T-helper 2 cell treated with Interferon-gamma antibody and Interleukin-4, amounts not matched to agents 5 μg/mL and 100 μg/mL, for 36 hours (primary cell): ENCODE results near the gene SOCS6.

ENCODE experiments used
- DNase-seq: peaks from one replicate; pipeline ENCODE4 v3.0.0; 2021; ENCODE audit warnings: low spot score
- H3K27ac Mint-ChIP-seq: one replicate; pipeline ENCODE4 v1.8.0; 2021; ENCODE audit warnings: mild to moderate bottlenecking, mixed read lengths
- H3K27me3 Mint-ChIP-seq: one replicate; pipeline ENCODE4 v1.8.0; 2021; ENCODE audit warnings: low read depth, mixed read lengths
- H3K36me3 Mint-ChIP-seq: one replicate; pipeline ENCODE4 v1.8.0; 2021; ENCODE audit warnings: low read depth, mixed read lengths
- H3K4me1 Mint-ChIP-seq: one replicate; pipeline ENCODE4 v1.8.0; 2021; ENCODE audit warnings: low read depth, mixed read lengths
- H3K4me3 Mint-ChIP-seq: one replicate; pipeline ENCODE4 v1.8.0; 2022; ENCODE audit warnings: mild to moderate bottlenecking, moderate library complexity, mixed read lengths
- H3K9me3 Mint-ChIP-seq: one replicate; pipeline ENCODE4 v1.8.0; 2021; ENCODE audit warnings: mixed read lengths

Gene SOCS6

DNA sequence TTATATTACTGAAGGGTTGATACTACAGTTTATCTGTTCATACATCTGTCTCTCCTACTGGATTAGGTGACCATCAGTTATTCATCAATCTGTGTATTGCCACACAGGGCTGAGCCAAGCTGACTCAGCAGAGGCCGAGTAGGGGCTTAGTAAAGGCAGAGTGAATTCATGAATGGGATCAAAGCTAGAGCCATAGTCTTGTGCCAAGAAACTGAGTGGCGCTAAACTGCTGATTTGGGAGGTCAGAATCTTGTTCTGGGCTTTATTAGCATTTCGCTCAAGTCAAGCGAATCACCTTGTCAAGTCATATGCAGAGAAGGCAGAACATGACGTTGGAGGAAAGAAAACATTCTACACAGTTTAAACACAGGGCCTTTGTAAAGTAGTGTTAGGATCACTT, 34.1 kb downstream of the SOCS6 start:
- Mint-ChIP-seq H3K27ac (no peak overlapping the region), H3K9me3 (no peaks in the 10 kb centered on the region), H3K4me1 (no peaks in the 10 kb centered on the region), H3K36me3 (no peaks in the 10 kb centered on the region), H3K27me3 (no peaks in the 10 kb centered on the region), H3K4me3 (no peak overlapping the region)
- DNase-seq, result no peak

GRCh38 chr18:70324897-70325296, 36.1 kb downstream of the SOCS6 start:
- Mint-ChIP-seq H3K36me3 (no peaks in the 10 kb centered on the region), H3K9me3 (no peaks in the 10 kb centered on the region), H3K4me1 (peaks cover 5% of the 10 kb centered on the region), H3K27ac (no peak overlapping the region), H3K27me3 (no peaks in the 10 kb centered on the region), H3K4me3 (no peak overlapping the region)
- DNase-seq, result no peak

DNA sequence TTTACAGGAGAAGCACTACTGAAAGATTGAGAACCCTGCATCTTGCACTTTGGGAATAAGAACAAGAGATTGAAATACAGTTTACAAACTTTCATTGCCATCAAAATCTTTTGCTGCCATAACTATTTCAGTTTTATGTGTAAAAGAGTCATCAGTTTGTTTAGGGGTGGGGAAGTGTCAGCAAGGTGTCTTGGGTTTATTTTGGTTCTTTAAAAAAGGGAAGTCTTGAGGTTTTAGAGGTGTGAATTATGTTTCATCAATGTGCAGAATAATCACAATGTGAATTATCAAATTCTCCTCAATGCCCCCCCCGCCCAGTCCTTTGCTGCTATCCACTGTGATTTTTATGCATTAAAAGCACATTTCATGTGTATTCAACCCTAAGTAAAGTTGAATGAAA, 37.4 kb downstream of the SOCS6 start:
- Mint-ChIP-seq H3K27me3 (no peaks in the 10 kb centered on the region), H3K4me3 (no peak overlapping the region), H3K4me1 (peaks cover 5% of the 10 kb centered on the region), H3K9me3 (no peaks in the 10 kb centered on the region), H3K36me3 (no peaks in the 10 kb centered on the region), H3K27ac (no peak overlapping the region)
- DNase-seq, result no peak

DNA sequence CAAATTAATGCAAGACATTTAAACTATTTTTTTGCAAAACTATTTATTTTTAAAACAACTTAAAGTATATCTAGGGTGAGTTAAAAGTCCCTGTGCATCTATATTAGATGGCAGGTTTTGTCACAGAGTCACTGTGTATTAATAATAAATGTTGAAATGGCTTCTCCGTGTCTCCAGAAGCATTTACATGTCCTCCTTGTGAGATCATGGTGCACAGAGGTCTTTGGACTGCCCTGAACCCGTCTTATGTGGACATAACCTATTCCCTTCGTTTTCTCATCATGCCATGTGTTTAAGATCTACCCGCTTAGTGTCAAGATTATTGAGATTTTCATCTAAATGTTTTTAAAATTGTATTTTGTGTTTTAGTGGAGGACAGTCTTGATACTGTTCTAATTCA, 39.3 kb downstream of the SOCS6 start:
- no peak overlapping the region for H3K27ac Mint-ChIP-seq
- H3K9me3 Mint-ChIP-seq, result no peaks in the 10 kb centered on the region
- no peaks in the 10 kb centered on the region for H3K36me3 Mint-ChIP-seq
- no peak for DNase-seq
- H3K4me3 Mint-ChIP-seq, result no peak overlapping the region
- H3K27me3 Mint-ChIP-seq, result no peaks in the 10 kb centered on the region
- peaks cover 5% of the 10 kb centered on the region for H3K4me1 Mint-ChIP-seq

GRCh38 chr18:70329071-70329470, 40.2 kb downstream of the SOCS6 start:
- no peaks in the 10 kb centered on the region for H3K9me3 Mint-ChIP-seq
- peaks cover 5% of the 10 kb centered on the region for H3K4me1 Mint-ChIP-seq
- H3K27ac Mint-ChIP-seq, result no peak overlapping the region
- no peak for DNase-seq
- H3K27me3 Mint-ChIP-seq, result no peaks in the 10 kb centered on the region
- H3K36me3 Mint-ChIP-seq, result no peaks in the 10 kb centered on the region
- no peak overlapping the region for H3K4me3 Mint-ChIP-seq

- H3K4me3 Mint-ChIP-seq, result no peak overlapping the region
- no peaks in the 10 kb centered on the region for H3K27me3 Mint-ChIP-seq
- peaks cover 5% of the 10 kb centered on the region for H3K4me1 Mint-ChIP-seq
- no peak for DNase-seq
- H3K27ac Mint-ChIP-seq, result no peak overlapping the region
- H3K36me3 Mint-ChIP-seq, result no peaks in the 10 kb centered on the region
- H3K9me3 Mint-ChIP-seq, result no peaks in the 10 kb centered on the region
Observed at GRCh38 chr18:70330887-70331286, 42.0 kb downstream of the SOCS6 start.

DNA sequence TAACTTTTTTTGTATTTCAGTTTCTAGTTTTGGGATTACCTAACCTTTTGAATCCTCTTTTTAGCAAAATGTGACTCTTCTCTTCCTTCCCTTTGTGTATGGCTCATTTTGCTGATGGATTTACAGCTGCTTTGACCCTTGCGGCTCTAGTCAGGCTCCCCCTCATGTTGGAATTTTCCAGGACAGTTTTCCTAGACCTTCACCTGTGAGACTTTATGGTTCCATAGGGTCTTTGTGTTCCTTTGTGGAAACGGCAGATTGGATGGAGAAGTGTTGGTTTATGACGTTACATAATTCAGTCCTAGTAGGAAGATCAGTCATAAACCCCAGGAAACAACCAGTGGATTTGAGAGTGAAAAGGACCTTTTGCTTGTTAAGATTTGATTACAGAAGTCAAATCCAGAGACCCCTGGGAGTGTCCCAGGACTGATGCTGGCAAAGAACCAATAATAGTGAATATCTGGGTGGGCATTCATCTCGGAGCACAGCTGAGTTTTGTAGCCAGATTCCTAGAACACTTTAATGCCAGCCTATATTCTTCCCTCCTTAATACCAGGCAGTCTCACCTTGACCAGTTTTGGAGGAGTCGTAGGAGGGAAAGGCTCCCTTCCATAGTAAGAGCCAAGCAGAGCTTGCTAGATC, 42.7 kb downstream of the SOCS6 start:
- Mint-ChIP-seq H3K36me3 (no peaks in the 10 kb centered on the region), H3K9me3 (no peaks in the 10 kb centered on the region), H3K4me1 (peaks cover 5% of the 10 kb centered on the region), H3K27me3 (no peaks in the 10 kb centered on the region), H3K4me3 (no peak overlapping the region), H3K27ac (no peak overlapping the region)
- no peak for DNase-seq

DNA sequence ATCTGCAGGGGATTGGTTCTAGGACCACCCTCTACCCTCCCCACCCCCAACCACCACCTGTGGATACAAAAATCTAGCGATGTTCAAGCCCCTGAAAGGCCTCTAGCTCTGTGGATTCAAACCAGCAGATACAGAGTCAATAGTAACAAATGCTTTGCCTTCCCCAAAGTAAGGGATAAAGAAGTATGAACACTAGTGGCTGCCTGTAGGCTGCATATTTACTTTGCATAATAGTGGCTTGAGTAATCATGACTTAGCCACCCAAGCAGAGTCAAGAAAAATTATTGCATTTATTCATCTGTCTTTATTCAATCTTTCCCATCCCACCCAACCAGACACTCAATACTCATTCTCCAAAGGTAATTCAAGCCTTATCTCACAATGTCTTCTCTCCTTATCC, 43.8 kb downstream of the SOCS6 start:
- H3K27ac Mint-ChIP-seq, result no peak overlapping the region
- H3K27me3 Mint-ChIP-seq, result no peaks in the 10 kb centered on the region
- H3K9me3 Mint-ChIP-seq, result no peaks in the 10 kb centered on the region
- H3K4me1 Mint-ChIP-seq, result peaks cover 5% of the 10 kb centered on the region
- H3K36me3 Mint-ChIP-seq, result no peaks in the 10 kb centered on the region
- no peak for DNase-seq
- H3K4me3 Mint-ChIP-seq, result no peak overlapping the region

DNA sequence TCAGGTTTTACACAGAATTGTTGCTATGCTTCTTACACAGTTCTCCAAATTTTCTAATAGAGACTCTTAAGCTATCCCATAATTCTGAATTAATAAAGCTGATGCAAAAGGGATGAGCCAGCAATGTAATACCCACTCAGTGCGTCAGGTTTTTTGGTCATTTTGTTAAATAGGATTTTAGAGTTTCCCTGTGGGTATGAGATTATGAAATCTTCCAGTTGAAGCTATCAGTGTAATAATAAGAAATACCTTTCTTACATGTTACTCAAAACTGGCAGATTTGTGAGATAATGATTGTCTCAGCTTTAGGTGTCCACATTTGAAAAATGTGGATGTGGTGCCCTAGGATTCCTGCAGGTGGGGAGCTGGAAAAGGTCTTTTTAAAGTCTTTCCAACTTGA, 44.5 kb downstream of the SOCS6 start:
- Mint-ChIP-seq H3K36me3 (no peaks in the 10 kb centered on the region), H3K4me3 (no peak overlapping the region), H3K27ac (no peak overlapping the region), H3K9me3 (no peaks in the 10 kb centered on the region), H3K4me1 (peaks cover 5% of the 10 kb centered on the region), H3K27me3 (no peaks in the 10 kb centered on the region)
- no peak for DNase-seq

- Mint-ChIP-seq H3K4me1 (peaks cover 5% of the 10 kb centered on the region), H3K27me3 (no peaks in the 10 kb centered on the region), H3K9me3 (no peaks in the 10 kb centered on the region), H3K36me3 (no peaks in the 10 kb centered on the region), H3K4me3 (no peak overlapping the region), H3K27ac (no peak overlapping the region)
- no peak for DNase-seq
Observed at GRCh38 chr18:70333757-70334156, 44.9 kb downstream of the SOCS6 start.

- no peaks in the 10 kb centered on the region for H3K27me3 Mint-ChIP-seq
- H3K27ac Mint-ChIP-seq, result no peak overlapping the region
- no peaks in the 10 kb centered on the region for H3K36me3 Mint-ChIP-seq
- peaks cover under 1% of the 10 kb centered on the region for H3K4me1 Mint-ChIP-seq
- no peaks in the 10 kb centered on the region for H3K9me3 Mint-ChIP-seq
- no peak overlapping the region for H3K4me3 Mint-ChIP-seq
- DNase-seq, result no peak
Observed at GRCh38 chr18:70334264-70334663, 45.4 kb downstream of the SOCS6 start.

GRCh38 chr18:70334728-70335329, 46.0 kb downstream of the SOCS6 start:
- Mint-ChIP-seq H3K36me3 (no peaks in the 10 kb centered on the region), H3K9me3 (no peaks in the 10 kb centered on the region), H3K27me3 (no peaks in the 10 kb centered on the region), H3K4me1 (no peaks in the 10 kb centered on the region), H3K27ac (no peak overlapping the region), H3K4me3 (no peak overlapping the region)
- DNase-seq, result no peak

DNA sequence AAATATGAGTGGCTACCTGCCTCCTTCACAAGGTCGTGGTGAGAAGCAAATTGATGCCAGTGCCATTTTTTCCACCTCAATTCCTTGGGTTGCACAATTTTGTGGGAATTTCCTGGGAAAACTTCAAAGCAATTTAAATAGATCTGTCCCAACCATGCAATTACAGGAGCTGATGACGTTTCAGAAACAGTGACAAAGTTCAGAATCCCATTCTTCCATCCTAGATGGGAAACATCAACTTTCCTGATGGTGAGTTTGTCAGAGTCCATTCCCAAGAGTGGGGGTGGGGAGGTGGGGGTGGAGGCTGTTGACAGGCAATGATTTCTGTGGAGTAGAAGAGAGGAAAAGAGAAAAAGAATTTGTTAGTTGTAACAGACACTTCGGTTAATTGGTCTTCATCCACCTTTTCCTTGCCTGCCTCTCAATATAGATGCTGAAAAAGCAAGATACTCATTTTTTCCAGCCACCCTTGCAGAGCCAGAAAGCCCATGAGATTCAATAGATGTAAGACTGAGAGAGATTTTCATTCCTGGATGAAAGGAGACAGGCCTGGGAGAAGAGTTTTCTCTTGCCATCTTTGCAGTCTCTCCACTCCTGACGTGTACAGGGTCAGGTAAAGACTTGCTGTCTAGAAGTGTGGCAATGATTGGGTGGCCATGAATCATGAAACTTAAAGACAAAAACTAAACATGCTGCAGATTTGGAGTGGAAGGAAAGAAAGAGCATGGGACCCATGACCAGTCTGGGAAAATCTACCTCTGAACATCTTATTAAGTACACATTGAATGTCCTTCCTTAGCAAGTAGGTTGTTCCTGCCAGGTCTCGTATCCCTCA, 47.3 kb downstream of the SOCS6 start:
- Mint-ChIP-seq H3K36me3 (no peaks in the 10 kb centered on the region), H3K9me3 (no peaks in the 10 kb centered on the region), H3K4me1 (no peaks in the 10 kb centered on the region), H3K4me3 (no peak overlapping the region), H3K27me3 (no peaks in the 10 kb centered on the region), H3K27ac (no peak overlapping the region)
- no peak for DNase-seq

DNA sequence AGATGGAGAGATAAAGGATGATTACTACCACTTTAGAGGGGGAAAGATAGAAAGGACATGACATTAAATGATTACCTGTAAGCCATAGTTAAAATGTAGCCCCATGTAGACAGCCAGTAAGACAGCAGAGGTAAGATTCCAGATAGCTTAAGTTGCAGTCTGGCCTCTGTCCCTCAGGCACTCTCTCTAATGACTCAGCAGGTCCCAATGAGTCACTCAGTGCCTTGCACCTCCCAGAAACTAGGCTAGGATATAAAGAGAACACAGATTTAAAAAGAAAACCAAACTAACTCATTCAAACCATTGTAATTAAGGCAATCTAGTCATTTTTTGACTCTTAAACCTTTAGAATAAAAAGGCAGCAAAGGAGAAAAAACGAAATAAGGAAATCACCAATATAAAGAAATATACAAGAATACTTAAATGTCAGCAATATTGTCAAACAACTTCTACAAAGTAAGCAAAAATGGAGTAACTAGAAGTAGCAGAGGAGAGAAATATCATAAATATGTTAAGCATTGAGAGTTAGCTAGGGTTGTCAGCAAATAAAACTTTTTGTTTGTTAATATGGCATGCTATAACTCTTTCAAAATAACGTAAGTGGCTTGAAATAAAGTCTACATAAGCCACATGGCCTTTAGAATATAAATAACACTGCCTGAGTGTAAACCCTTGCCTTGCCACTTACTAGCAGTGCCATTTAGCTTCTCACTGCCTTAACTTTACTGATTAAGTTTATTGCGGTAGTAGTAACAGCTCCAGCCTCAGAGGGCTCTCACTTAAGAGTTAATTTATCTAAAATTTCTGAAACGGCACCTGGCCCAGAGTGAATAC, 48.5 kb downstream of the SOCS6 start:
- Mint-ChIP-seq H3K4me1 (no peaks in the 10 kb centered on the region), H3K27ac (no peak overlapping the region), H3K9me3 (no peaks in the 10 kb centered on the region), H3K36me3 (no peaks in the 10 kb centered on the region), H3K27me3 (no peaks in the 10 kb centered on the region), H3K4me3 (no peak overlapping the region)
- no peak for DNase-seq
